ENCODE measurements around the gene SPA17. TPM values are rescaled to one million over a fixed set of nuclear protein-coding genes. Genes with fewer than 3 reads are reported as not detected.

Gene SPA17
- total and polyA plus RNA-seq, 2 of the 8 experiments (the other 6 are each of a cell fraction or from before 2014, with no cell fraction given) = 3.7 to 5.2 TPM

DNA sequence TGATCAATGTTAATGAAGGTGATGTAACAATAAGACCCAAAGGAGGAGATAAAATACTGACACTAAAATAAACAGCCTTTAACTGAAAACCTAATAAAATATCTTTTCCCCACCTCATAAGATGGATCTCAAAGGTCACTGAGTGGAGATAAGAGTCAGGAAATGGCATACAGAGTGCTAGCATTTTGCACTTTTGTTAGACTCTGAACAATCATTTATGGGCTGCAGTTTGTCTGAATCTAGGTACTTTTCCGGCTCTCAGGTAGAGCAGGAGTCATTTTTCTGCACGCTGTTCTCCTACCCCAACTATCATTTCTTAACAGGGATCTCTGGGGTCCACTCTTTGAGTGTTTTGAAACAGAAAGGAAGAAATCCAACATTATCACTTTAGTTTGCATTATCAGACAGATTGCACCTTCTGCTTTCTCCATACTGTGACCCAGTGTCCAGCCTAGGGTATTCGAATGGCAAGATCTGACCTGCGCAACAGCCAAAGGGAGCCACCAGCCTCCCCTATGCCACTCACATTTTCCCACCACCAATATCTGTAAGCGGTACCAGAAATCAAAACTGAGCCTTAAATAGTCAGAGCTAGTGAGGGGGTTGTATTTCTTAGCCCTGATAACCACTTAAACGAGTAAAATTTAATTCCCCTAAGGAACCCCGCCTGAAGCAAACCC is 1.0 kb upstream of the SPA17 start:
- peaks cover 0 to 15% (median 8%) of the 10 kb centered on the region in 4 experiments; a peak in 6 of 7 replicates for H3K27me3 ChIP-seq (replicated peaks in 1 of 4; ENCODE audit: control insufficient read depth in 3 of 4, extremely low read depth in 1 of 4, insufficient read depth in 3 of 4, low read length in 3 of 4)
- no peak overlapping the region for H3K56ac ChIP-seq (replicated peaks; ENCODE audit: insufficient read length, low read depth, low read length)
- no peaks in the 10 kb centered on the region for H3K79me1 ChIP-seq (ENCODE audit: low read depth, low read length)
- no peaks in the 10 kb centered on the region; a peak in 1 of 8 replicates for H3K36me3 ChIP-seq (ENCODE audit: control insufficient read depth in 2 of 4, insufficient read depth in 4 of 4, low read length in 3 of 4)
- ChIA-PET CTCF (ENCODE audit: partially characterized antibody) (interaction anchor here (1.0 to 3.7 kb wide), 6 partner anchors 9 to 121 kb away, joined by 3 to 20 read pairs (median 6); partner anchors contain the start of gene ESAM), POLR2A (ENCODE audit: partially characterized antibody) (interaction anchor here (0.8 to 1.7 kb wide), 14 partner anchors 9 to 164 kb away, joined by 3 to 7 read pairs (median 4); partner anchors contain the start of genes MSANTD2 and NRGN)
- H2BK20ac ChIP-seq (ENCODE audit: low read length) = no peak overlapping the region
- H4K20me1 ChIP-seq (replicated peaks in 1 of 2; ENCODE audit: control insufficient read depth in 1 of 2, insufficient read depth in 2 of 2, low read length in 2 of 2) = peaks cover 0 to 3% of the 10 kb centered on the region in 2 experiments
- H3K18ac ChIP-seq (ENCODE audit: extremely low read depth, low read length) = no peak overlapping the region
- H2AK5ac ChIP-seq (ENCODE audit: low read depth, low read length) = no peak overlapping the region
- peaks cover 5% of the 10 kb centered on the region; the same call in 1 of the 2 replicates for H3K23me2 ChIP-seq (ENCODE audit: low read depth, low read length)
- H4K8ac ChIP-seq (ENCODE audit: extremely low read depth, insufficient read depth, low read length) = no peak overlapping the region
- no peak overlapping the region for H4K91ac ChIP-seq (replicated peaks; ENCODE audit: insufficient read length, low read length)
- DNase-seq (ENCODE audit: low read depth in 1 of 2, low spot score in 2 of 2) = no peak
- no peak overlapping the region for H2BK5ac ChIP-seq (ENCODE audit: low read depth, low read length)
- H3K9ac ChIP-seq (replicated peaks in 1 of 4; ENCODE audit: extremely low read depth in 1 of 4, low read depth in 3 of 4, low read length in 3 of 4) = peak overlapping the region in 1 of 4 experiments; percentile 53; a peak in 4 of 7 replicates
- no peak overlapping the region for H3K27ac ChIP-seq (ENCODE audit: low read depth, low read length)
- no peak for TF ChIP-seq SP2 (IDR thresholded peaks at IDR 0.05; ENCODE audit: low read length)
- peak; percentile 39 for TF ChIP-seq EZH2 (IDR thresholded peaks at IDR 0.05; ENCODE audit: low read depth, low read length, severe bottlenecking)
- 65% methylated on average over 7 of the region's 7 CpGs; no CpG with 5 or more reads in 1 of the 2 experiments for WGBS, 2 experiments (ENCODE audit: extremely low coverage in 1 of 2, insufficient coverage in 1 of 2, insufficient read length in 1 of 2, insufficient replicate concordance in 2 of 2, low coverage in 1 of 2, low lambda C conversion rate in 2 of 2, missing lambda C conversion rate in 1 of 2)
- no peak overlapping the region for H3K4ac ChIP-seq (replicated peaks; ENCODE audit: insufficient read length, low read depth, low read length)
- FAIRE-seq = no peak
- H3K23ac ChIP-seq (ENCODE audit: insufficient read length) = no peak overlapping the region
- no peaks in the 10 kb centered on the region for H3K9me3 ChIP-seq (ENCODE audit: insufficient read depth in 2 of 2, low read depth in 1 of 2, low read length in 1 of 2)
- no peaks in the 10 kb centered on the region; a peak in 1 of 7 replicates for H3K4me1 ChIP-seq (replicated peaks in 1 of 4; ENCODE audit: control insufficient read depth in 3 of 4, insufficient read depth in 4 of 4, low read length in 3 of 4)
- H2BK120ac ChIP-seq (replicated peaks; ENCODE audit: low read depth, low read length) = no peak overlapping the region
- H2BK12ac ChIP-seq (ENCODE audit: low read depth, low read length) = no peak overlapping the region
- no peak overlapping the region for H4K5ac ChIP-seq (ENCODE audit: insufficient read length, low read depth, low read length)
- H2BK15ac ChIP-seq (ENCODE audit: low read length) = no peak overlapping the region
- no peak overlapping the region for H2AFZ ChIP-seq (ENCODE audit: low read length)
- no peaks in the 10 kb centered on the region for H3K79me2 ChIP-seq (ENCODE audit: control insufficient read depth in 1 of 2, insufficient read depth in 2 of 2, low read length in 2 of 2)
- H3K4me2 ChIP-seq (ENCODE audit: insufficient read depth in 1 of 2, low read depth in 2 of 2, low read length in 2 of 2) = peak overlapping the region; percentile 90 to 91
- peak overlapping the region; percentile 71 to 90 (median 79) for H3K4me3 ChIP-seq (ENCODE audit: extremely low read depth in 1 of 4, insufficient read depth in 2 of 4, low read depth in 3 of 4, low read length in 4 of 4)
- no peak overlapping the region for H3K14ac ChIP-seq (ENCODE audit: insufficient read length)

Data from H1 (cell line).